ENCODE data around the gene GALNT9. TPM values are rescaled to one million over a fixed set of nuclear protein-coding genes. Genes with fewer than 3 reads are reported as not detected.

Gene GALNT9
- total RNA-seq, 4 donors from 2014 or later, result not detected

DNA sequence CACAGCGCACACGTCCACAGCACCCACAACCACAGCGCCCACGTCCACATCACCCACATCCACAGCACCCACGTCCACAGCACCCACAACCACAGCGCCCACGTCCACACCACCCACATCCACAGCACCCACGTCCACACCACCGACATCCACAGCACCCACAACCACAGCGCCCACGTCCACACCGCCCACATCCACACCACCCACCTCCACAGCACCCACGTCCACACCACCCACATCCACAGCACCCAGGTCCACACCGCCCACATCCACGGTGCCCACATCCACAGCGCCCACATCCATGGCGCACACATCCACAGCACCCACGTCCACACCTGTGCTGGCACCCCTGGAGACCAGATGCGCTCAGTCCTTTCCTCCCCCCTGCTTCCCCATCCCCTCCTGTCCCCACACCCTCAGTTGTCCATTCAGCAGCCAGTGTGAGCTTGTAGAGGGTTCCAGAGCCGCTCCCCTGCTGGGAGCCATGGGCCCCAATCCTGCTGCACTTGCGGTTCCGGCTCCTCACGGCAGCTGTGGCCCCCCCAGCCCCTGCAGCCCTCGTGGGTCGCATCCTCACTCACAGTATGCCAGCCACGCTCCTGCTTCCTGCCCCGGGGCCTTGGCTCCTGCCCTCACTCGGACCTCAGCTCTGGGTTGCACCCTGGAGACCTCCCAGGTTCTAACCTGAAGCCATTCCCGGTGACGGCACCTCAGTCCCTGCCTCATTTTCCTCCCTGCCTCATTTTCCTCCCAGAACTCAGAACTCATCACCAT lies 37.8 kb downstream of the GALNT9 start:
- 88 to 91% methylated on average over 26 to 29 of the region's 30 CpGs for WGBS, 2 donors
- no peak overlapping the region for H3K27ac ChIP-seq
- intact Hi-C loops (cut with DNase I), result no loop called here
- peaks cover 1 to 4% (median 2%) of the 10 kb centered on the region in 3 donors for H3K4me1 ChIP-seq
- H3K36me3 ChIP-seq, result no peaks in the 10 kb centered on the region
- H3K27me3 ChIP-seq, result peaks cover 0 to 71% (median 2%) of the 10 kb centered on the region in 4 donors
- TF ChIP-seq POLR2A (IDR thresholded peaks at IDR 0.05), result no peak
- TF ChIP-seq CTCF (IDR thresholded peaks at IDR 0.05), result no peak
- H3K9me3 ChIP-seq, result no peaks in the 10 kb centered on the region
- no peak overlapping the region for H3K4me3 ChIP-seq
- DNase-seq, result no peak

DNA sequence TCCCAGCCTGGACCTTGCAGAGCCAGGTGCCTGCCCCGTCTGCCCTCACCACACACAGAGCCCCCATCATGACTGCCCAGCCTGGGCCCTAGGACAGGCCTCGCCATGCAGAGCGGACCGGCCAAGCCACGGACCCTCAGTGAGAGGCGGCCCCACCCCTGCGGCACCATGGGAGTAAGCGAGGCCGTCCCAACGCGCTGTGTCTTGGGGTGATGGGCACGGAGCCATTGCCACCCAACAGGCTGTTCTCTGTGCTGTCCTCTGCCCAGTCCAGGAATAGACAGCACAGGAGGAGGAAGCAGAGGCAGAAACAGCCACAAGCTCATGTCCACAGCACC lies 39.2 kb downstream of the GALNT9 start:
- Histone ChIP-seq H3K4me3 (no peak overlapping the region), H3K4me1 (peaks cover 7 to 18% (median 12%) of the 10 kb centered on the region in 3 donors), H3K36me3 (no peaks in the 10 kb centered on the region), H3K9me3 (no peaks in the 10 kb centered on the region), H3K27me3 (peaks cover 0 to 71% (median 4%) of the 10 kb centered on the region in 4 donors), H3K27ac (no peak overlapping the region)
- DNase-seq, result no peak
- 87 to 95% methylated on average over 7 to 8 of the region's 12 CpGs for WGBS, 2 donors
- TF ChIP-seq CTCF (IDR thresholded peaks at IDR 0.05), result no peak
- no peak for TF ChIP-seq POLR2A (IDR thresholded peaks at IDR 0.05)
- intact Hi-C loops (cut with DNase I), result no loop called here

DNA sequence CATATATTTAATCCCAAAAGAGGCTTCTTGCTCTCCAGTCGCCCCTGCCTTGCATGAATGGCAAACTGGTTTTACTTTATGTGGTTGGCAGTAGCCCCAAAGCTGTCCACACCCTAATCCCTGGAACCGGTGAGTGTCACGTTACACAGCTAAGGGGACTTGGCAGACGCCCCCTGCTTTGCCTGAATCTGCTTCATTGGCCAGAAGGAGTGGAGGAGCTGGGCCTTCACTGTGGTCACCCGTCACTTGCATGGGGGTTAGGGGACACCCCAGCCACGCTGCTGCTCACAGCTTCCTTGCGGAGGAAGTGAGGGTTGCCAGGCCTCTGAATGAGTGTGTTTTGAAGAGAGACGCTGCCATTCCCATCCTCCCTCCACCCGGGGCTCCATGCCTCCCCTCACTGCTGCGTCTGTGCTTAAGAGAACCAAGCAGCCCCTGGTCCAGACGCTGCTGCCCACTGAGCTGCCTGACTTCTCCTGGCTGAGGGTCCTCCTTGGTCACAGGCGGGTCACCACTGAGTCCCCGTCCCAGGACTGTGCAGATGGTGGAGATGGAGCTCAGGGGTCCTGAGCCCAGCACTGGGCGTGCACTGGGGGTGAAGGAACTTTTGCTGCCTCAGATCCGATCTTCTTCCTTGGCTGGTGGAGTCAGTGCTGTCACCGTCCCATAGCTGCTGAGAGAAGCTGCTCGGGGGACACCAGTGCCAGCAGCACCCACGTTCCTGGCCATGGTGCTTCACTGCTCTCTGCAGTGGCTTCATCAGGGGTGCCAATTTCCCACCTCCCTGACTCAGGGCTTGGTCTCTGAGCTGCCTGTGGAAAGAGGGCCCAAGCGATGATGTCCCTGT lies 39.8 kb downstream of the GALNT9 start:
- H3K27ac ChIP-seq, result no peak overlapping the region
- intact Hi-C loops (cut with DNase I), result no loop called here
- H3K36me3 ChIP-seq, result no peaks in the 10 kb centered on the region
- H3K4me1 ChIP-seq, result peaks cover 10 to 24% (median 12%) of the 10 kb centered on the region in 3 donors
- TF ChIP-seq POLR2A (IDR thresholded peaks at IDR 0.05) (no peak), CTCF (IDR thresholded peaks at IDR 0.05) (no peak)
- WGBS, 2 donors, result 0 to 43% methylated on average over 1 to 10 of the region's 19 CpGs
- H3K9me3 ChIP-seq, result no peaks in the 10 kb centered on the region
- DNase-seq, result no peak
- peaks cover 0 to 71% (median 4%) of the 10 kb centered on the region in 4 donors for H3K27me3 ChIP-seq
- no peak overlapping the region for H3K4me3 ChIP-seq

GRCh38 chr12:132288516-132289215 lies 40.7 kb downstream of the GALNT9 start:
- no peak overlapping the region for H3K27ac ChIP-seq
- peaks cover 0 to 71% (median 6%) of the 10 kb centered on the region in 4 donors for H3K27me3 ChIP-seq
- intact Hi-C loops (cut with DNase I), result no loop called here
- no peak overlapping the region for H3K4me3 ChIP-seq
- no peak for DNase-seq
- 73 to 84% methylated on average over 20 to 30 of the region's 37 CpGs for WGBS, 2 donors
- no peaks in the 10 kb centered on the region for H3K36me3 ChIP-seq
- no peaks in the 10 kb centered on the region for H3K9me3 ChIP-seq
- peaks cover 10 to 30% (median 12%) of the 10 kb centered on the region in 3 donors for H3K4me1 ChIP-seq
- no peak for TF ChIP-seq POLR2A (IDR thresholded peaks at IDR 0.05)
- TF ChIP-seq CTCF (IDR thresholded peaks at IDR 0.05), result no peak
